Measurements from ENCODE around the gene DCTN5. TPM values are rescaled to one million over a fixed set of nuclear protein-coding genes. Genes with fewer than 3 reads are reported as not detected.
"Not testable (repeated sequence)": the region's sequence is repeated elsewhere in the genome, so short reads cannot be mapped to it uniquely, and the experiment has no call there.

The DCTN5 gene
- 100 to 1,000 TPM in 1 of 2 donors, 10 to 100 TPM in 1; 95.0 to 107 TPM for total RNA-seq

DNA sequence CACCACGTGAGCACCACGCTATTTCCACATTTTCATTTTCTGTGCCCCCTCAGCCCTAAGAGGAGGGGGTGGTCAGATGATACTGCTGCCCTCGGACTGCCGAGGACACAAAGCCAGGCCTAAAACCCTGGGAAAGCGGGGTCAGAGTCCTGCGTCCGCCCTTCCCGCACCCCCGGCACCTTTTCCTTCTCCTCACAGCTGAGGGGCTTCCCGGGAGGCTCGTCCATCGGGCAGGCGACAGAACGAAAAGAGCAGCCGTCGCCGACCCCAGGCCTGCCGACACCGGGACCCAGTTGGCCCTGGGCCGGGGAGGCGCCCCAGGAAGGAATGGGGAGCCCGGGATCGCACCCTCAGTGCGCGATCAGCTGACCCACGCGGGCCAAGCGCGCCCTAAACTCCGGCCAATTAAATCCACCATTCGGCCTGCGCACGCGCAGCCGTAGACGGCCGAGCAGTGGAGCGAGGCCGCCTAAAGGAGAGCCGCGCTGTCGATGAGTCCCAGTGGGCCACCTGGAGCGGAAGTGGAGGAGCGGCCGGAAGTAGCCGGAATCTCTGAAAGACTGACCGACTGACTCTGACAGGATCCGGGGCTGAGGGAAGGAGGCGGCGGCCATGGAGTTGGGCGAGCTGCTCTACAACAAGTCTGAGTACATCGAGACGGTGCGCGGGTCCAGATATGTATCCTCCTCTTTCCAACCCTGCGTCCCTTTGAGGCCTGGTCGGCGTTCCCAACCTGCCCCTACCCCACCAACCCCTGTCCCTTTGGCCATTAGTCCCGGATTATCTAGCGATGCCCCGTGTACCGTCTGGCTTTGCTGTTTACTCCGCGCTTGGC is at the start of gene DCTN5, which contains the start of gene PALB2:
DCTN5 (plus strand) TSS at position 536 of the 835 bp plus-strand sequence; CDS start at position 613, 77 bp downstream.
PALB2 (minus strand) TSS at position 380 of the 835 bp plus-strand sequence; CDS start at position 227, 153 bp downstream.
- Mint-ChIP-seq H3K27me3 (no peaks in the 10 kb centered on the region), H3K36me3 (peaks cover 14% of the 10 kb centered on the region), H3K27ac (peak within 1 kb of the TSS; percentile 88 to 98), H3K4me3 (peak within 1 kb of the TSS; percentile 97), H3K9me3 (no peaks in the 10 kb centered on the region), H3K4me1 (ENCODE audit: low read depth in 2 of 2) (peaks cover 19 to 25% of the 10 kb centered on the region in 2 donors)
- peak; percentile 99 to 100 for ATAC-seq
- peak; percentile 95 for DNase-seq (ENCODE audit: low spot score)

DNA sequence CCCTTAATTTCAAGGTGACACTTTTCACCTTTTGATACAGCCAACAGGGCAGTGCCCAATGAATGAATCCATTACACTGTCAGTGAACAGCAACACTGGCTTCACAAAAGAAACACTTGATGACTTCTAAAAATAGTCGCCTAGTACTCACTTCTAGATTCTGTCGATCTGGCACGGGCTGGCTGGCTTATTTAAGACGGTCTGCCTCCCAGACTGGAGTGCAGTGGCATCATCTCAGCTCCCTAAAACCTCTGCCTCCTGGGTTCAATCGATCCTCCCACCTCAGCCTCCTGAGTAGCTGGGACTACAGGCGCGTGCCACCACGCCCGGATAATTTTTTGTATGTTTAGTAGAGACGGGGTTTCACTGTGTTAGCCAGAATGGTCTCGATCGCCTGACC is 47.1 kb upstream of the DCTN5 start:
- Mint-ChIP-seq H3K27me3 (no peaks in the 10 kb centered on the region), H3K4me3 (peak overlapping the region; percentile 87), H3K4me1 (ENCODE audit: low read depth in 2 of 2) (peaks cover 17 to 28% of the 10 kb centered on the region in 2 donors), H3K9me3 (no peaks in the 10 kb centered on the region), H3K36me3 (peaks cover 4% of the 10 kb centered on the region), H3K27ac (no peak overlapping the region)
- no peak for ATAC-seq
- no peak for DNase-seq (ENCODE audit: low spot score)

DNA sequence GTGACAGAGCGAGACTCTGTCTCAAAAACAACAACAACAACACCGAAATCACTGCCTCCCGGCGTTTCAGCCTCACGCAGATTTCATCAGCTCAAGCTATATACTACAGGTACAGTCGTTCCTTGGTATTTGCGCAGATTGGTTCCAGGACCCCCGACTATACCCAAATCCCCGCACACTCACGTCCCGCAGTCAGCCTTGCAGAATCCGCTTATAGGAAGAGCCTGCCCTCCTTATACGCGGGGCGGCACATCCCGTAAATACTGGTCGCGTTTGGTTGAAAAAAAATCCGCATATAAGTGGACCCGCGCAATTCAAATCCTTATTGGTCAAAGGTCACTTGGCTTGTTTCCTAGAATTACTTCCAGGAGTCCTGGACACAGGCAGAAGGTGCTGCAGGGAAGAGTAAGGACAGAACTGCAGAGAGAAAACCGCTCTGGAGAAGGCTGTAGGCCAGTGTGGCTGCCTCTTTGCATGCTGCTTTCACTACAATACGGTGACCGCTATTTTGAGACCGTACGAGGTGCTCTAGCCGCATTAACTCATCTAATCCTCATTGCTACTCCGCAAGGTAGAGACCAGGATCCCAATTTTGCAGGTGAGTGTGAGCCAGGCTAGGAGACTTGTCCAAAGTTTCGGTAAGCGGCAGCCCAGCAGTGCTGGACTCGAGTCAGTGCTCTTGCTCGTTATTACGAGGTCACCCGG is 45.9 kb upstream of the DCTN5 start:
- peak overlapping the region; percentile 28 to 60 for H3K27ac Mint-ChIP-seq
- no peaks in the 10 kb centered on the region for H3K9me3 Mint-ChIP-seq
- H3K4me1 Mint-ChIP-seq (ENCODE audit: low read depth in 2 of 2), result peaks cover 17 to 25% of the 10 kb centered on the region in 2 donors
- ATAC-seq (no peak), DNase-seq (ENCODE audit: low spot score) (no peak)
- peak overlapping the region; percentile 87 for H3K4me3 Mint-ChIP-seq
- H3K27me3 Mint-ChIP-seq, result no peaks in the 10 kb centered on the region
- no peaks in the 10 kb centered on the region for H3K36me3 Mint-ChIP-seq

DNA sequence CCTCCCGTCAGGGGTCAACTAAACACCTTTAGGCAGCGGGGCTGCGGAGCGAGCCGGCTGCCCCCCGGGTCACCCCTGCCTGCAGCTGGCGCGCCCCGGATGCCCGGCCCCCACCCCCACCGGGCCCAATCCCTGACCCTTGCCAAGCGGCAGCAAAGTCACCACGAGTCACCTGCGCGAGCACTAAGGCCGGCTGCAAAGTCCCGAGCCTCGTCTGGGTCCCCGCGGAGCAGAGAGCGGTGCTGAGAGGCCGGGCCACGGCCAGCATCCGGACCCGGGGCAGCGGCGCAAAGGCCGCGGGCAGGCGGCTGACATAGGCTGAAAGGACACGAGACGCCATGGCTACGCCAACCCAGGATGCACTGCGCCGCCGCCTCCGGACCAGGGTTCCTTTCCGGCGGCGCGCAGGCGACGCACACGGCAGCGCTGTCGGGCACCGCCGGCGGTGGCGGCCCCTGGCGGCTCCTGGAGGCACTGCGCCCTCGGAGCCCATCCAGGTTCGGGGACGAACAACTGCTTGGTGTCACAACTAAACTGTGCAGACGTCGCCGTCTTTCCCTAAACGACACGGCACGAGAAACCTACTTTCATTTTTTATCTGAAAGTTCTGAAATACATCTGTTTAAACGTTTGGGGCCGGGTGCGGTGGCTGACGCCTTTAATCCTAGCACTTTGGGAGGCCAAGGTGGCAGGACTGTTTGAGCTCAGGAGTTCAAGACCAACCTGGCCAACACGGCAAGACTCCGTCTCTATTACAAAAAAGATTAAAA is 45.1 kb upstream of the DCTN5 start, which contains the start of gene NDUFAB1:
NDUFAB1 (minus strand) TSS at position 366 of the 770 bp plus-strand sequence; CDS start at position 340, 26 bp downstream.
- DNase-seq (ENCODE audit: low spot score) (peak; percentile 94), ATAC-seq (peak; percentile 99 to 100)
- Mint-ChIP-seq H3K4me1 (ENCODE audit: low read depth in 2 of 2) (peaks cover 17 to 23% of the 10 kb centered on the region in 2 donors), H3K4me3 (peak within 1 kb of the TSS; percentile 87), H3K27ac (peak within 1 kb of the TSS; percentile 59 to 60), H3K9me3 (no peaks in the 10 kb centered on the region), H3K27me3 (no peaks in the 10 kb centered on the region), H3K36me3 (no peaks in the 10 kb centered on the region)

DNA sequence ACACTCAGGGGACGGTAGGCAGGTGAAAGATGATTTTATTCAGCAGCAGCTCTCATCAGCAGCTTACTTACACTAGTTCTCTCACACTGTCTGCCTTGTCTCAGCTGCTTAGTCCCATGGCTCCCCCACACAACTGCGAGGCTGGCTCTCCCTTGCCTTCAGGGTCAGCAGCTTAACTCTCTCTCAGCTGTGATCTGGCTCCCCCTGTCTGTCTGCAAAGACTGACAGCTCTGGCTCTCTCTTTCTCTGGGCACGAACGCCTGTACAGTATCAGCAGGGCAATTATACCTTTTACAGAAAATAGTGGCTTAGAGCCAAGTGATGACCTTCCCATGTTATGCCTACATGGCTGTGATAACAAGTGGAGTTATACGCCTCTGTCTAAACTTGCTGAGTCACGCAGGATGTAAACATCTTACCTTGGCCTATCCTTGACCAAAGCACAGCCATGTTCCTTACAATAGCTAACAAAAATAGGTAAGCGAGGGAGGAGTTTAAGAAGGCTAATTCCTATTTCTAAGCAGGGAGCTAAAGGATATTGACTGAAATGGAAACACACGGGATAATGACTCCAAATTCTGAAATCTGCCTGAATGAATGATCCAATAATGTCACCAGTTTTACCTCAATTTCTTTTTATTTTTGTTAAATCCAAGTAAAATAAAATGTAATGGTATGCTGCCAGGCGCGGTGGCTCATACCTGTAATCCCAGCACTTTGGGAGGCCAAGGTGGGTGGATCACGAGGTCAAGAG is 44.1 kb upstream of the DCTN5 start:
- Mint-ChIP-seq H3K27ac (peak overlapping the region; percentile 12 to 45), H3K27me3 (no peaks in the 10 kb centered on the region), H3K9me3 (no peaks in the 10 kb centered on the region), H3K4me3 (peak overlapping the region; percentile 47), H3K4me1 (ENCODE audit: low read depth in 2 of 2) (peaks cover 10 to 15% of the 10 kb centered on the region in 2 donors), H3K36me3 (no peaks in the 10 kb centered on the region)
- ATAC-seq, result no peak
- no peak for DNase-seq (ENCODE audit: low spot score)

DNA sequence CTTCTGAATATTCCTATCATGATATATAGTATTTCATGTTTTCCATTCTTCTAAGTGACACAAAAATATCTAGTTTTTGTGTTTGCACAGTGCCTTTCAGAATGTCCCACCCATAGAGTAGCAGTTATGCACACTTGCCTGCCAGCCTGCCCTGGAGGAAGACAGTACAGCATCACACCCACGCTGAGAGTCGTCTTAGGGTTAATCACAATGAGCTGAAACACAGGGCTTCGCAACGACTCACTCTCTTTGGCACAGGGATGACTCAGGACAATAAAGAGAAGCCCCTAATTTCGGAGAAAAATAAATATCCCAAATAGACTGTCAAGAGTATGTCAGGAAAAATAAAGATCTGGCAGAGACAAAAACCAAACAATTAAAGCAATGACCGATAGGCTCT is 33.5 kb upstream of the DCTN5 start:
- ATAC-seq (no peak), DNase-seq (ENCODE audit: low spot score) (no peak)
- peak overlapping the region in 1 of 2 donors; percentile 33 for H3K27ac Mint-ChIP-seq
- peaks cover 6% of the 10 kb centered on the region for H3K36me3 Mint-ChIP-seq
- no peaks in the 10 kb centered on the region for H3K4me1 Mint-ChIP-seq (ENCODE audit: low read depth in 2 of 2)
- H3K4me3 Mint-ChIP-seq, result no peak overlapping the region
- H3K27me3 Mint-ChIP-seq, result no peaks in the 10 kb centered on the region
- no peaks in the 10 kb centered on the region for H3K9me3 Mint-ChIP-seq

DNA sequence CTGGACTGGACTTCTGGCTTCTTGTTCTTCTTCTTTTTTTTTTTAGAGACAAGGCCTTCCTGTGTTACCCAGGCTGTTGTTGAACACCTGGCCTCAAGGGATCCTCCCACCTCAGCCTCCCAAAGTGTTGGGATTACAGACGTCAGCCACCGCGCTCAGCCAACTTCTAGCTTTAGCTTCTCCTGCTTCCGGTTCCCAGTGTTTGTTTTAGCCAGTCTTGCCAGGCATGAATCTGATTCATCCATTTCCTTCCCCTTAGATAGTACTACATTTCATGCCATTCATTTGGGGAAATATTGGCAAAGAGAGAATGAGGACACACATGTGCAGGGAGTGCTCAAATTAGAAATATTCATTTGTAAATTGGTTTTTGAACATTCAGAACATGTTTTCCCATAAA is 33.1 kb upstream of the DCTN5 start:
- ATAC-seq, result no peak
- Mint-ChIP-seq H3K4me1 (ENCODE audit: low read depth in 2 of 2) (no peaks in the 10 kb centered on the region), H3K27ac (peak overlapping the region in 1 of 2 donors; percentile 33), H3K27me3 (no peaks in the 10 kb centered on the region), H3K9me3 (no peaks in the 10 kb centered on the region), H3K36me3 (peaks cover 6% of the 10 kb centered on the region), H3K4me3 (no peak overlapping the region)
- no peak for DNase-seq (ENCODE audit: low spot score)

DNA sequence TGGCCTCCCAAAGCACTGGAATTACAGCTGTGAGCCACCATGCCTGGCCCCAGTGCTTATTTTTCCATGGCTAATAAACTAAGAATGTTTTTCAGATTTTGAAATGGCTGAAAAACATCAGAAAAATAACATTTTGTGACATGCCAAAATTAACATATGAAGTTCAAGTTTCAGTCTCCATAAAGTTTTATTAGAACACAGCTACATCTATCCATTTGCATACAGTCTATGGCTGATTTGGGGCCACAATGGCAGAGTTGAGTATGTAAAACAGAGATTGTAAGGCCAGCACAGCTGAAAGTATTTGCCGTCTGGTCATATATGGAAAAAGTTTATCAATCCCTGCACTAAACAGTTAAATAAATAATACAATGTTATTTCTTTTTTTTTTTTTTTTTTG is 31.3 kb upstream of the DCTN5 start:
- H3K27me3 Mint-ChIP-seq, result no peaks in the 10 kb centered on the region
- H3K4me3 Mint-ChIP-seq, result no peak overlapping the region
- no peak overlapping the region for H3K27ac Mint-ChIP-seq
- H3K4me1 Mint-ChIP-seq (ENCODE audit: low read depth in 2 of 2), result no peaks in the 10 kb centered on the region
- H3K9me3 Mint-ChIP-seq, result no peaks in the 10 kb centered on the region
- ATAC-seq, result no peak
- no peaks in the 10 kb centered on the region for H3K36me3 Mint-ChIP-seq
- no peak for DNase-seq (ENCODE audit: low spot score)

DNA sequence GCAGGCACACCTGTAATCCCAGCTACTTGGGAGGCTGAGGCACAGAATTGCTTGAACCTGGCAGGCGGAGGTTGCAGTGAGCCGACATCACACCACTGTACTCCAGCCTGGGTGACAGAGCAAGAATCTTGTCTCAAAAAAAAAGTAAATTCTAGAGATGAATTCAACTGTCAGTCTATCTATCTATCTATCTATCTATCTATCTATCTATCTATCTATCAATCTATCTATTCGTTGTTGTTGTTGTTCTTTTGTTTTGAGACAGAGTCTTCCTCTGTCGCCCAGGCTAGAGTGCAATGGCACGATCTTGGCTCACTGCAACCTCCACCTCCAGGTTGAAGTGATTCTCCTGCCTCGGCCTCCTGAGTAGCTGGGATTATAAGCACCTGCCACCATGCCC is 30.4 kb upstream of the DCTN5 start:
- not testable (repeated sequence) for H3K27me3 Mint-ChIP-seq; H3K4me1 Mint-ChIP-seq (ENCODE audit: low read depth in 2 of 2); H3K36me3 Mint-ChIP-seq

DNA sequence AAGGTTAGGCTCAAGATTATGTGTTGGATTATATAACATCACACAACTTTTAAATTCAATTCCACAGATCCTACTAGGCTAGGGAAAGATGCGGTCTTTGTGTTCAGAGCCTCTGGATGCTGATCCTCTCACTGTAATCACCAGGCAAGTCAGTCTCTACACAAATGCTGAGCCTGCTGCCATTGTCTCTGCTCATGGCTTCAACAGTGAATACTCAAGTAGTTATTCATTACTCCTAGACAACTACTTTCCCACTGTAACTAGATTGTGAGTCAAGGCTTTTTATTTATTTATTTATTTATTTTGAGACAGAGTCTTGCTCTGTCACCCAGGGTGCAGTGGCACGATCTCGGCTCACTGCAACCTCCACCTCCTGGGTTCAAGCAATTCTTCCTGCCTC is 29.3 kb upstream of the DCTN5 start:
- Mint-ChIP-seq H3K36me3 (peaks cover 6% of the 10 kb centered on the region), H3K4me1 (ENCODE audit: low read depth in 2 of 2) (no peaks in the 10 kb centered on the region), H3K27ac (no peak overlapping the region), H3K4me3 (no peak overlapping the region), H3K27me3 (no peaks in the 10 kb centered on the region), H3K9me3 (no peaks in the 10 kb centered on the region)
- DNase-seq (ENCODE audit: low spot score) (no peak), ATAC-seq (no peak)

More for the DNA sequence above, 30.4 kb upstream of the DCTN5 start:
- not testable (repeated sequence) for ATAC-seq; H3K27ac Mint-ChIP-seq; H3K9me3 Mint-ChIP-seq; H3K4me3 Mint-ChIP-seq; DNase-seq (ENCODE audit: low spot score)

DNA sequence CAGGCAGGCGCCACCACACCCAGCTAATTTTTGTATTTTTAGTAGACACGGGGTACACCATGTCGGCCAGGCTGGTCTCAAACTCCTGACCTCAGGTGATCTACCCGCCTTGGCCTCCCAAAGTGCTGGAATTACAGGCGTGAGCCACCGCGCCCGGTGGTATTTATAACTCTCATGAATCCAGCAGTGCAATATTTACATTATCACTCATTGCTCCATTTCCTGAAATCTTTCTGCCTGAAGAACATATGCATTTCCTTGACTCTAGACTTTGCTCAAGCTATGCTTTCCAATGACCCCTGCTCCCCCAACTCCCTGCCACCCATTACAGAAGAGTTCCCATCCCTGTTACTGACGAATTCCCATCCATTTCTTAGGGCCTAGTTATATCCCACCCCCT is 25.5 kb upstream of the DCTN5 start:
- Mint-ChIP-seq H3K9me3 (no peaks in the 10 kb centered on the region), H3K27me3 (no peaks in the 10 kb centered on the region), H3K36me3 (peaks cover 19% of the 10 kb centered on the region), H3K4me1 (ENCODE audit: low read depth in 2 of 2) (no peaks in the 10 kb centered on the region), H3K27ac (no peak overlapping the region), H3K4me3 (no peak overlapping the region)
- no peak for ATAC-seq
- DNase-seq (ENCODE audit: low spot score), result no peak

DNA sequence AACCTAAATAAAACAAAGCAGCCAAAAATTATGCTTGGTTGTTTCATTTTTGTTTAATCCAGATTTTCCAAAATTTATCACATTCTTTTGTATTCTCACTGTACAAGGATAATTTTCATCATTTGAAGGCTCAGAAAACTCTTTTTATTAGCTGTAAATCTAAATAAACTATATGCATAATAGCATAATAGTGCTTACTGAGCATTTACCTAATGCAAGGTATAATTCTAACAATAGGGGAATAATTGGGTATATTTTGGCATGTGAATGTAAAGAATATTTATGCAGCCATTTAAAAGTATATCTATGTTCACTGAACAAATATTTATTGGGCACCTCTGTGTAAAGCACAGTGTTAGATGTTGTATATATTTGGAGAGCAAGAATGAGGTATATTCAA is 17.2 kb upstream of the DCTN5 start:
- Mint-ChIP-seq H3K4me3 (no peak overlapping the region), H3K4me1 (ENCODE audit: low read depth in 2 of 2) (no peaks in the 10 kb centered on the region), H3K27ac (no peak overlapping the region), H3K36me3 (peaks cover 19% of the 10 kb centered on the region), H3K27me3 (no peaks in the 10 kb centered on the region), H3K9me3 (no peaks in the 10 kb centered on the region)
- DNase-seq (ENCODE audit: low spot score) (no peak), ATAC-seq (no peak)

DNA sequence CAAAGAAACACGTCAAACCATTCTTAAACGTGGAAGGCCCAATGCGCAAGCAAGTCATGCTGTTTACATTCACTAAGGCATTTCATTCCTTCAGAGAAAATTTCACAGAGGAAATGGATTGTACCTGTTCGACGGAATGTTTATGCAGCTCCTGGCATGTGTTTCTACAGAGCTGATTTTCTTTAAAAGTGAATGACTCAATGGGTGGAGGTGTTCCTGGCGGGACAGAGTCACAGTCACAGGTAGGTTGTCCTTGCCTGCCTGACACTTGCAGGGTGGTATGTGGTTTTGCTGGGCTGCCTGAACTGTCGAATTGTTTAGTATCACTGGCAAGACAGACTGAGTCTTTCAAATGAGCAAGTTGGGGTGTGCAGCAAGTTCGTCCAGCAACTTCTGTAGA is 11.8 kb upstream of the DCTN5 start:
- Mint-ChIP-seq H3K9me3 (no peaks in the 10 kb centered on the region), H3K4me1 (ENCODE audit: low read depth in 2 of 2) (no peaks in the 10 kb centered on the region), H3K36me3 (peaks cover 13% of the 10 kb centered on the region), H3K4me3 (no peak overlapping the region), H3K27ac (no peak overlapping the region), H3K27me3 (no peaks in the 10 kb centered on the region)
- ATAC-seq (no peak), DNase-seq (ENCODE audit: low spot score) (no peak)
